Trophoblast cell (in vitro differentiated cells and primary cell): ENCODE results near the gene KANK2.

Experiments
- DNase-seq, 2 donors: peaks; one replicate each; pipeline ENCODE4 v3.0.0-alpha.2; 2016
- H2AFZ ChIP-seq: 2 replicates; pipeline ENCODE4 v1.6.1; 2013; ENCODE audit warnings: low read length, moderate library complexity, mild to moderate bottlenecking; ENCODE audit not compliant: insufficient read depth, poor library complexity
- H2AK5ac ChIP-seq: 2 replicates; pipeline ENCODE4 v1.6.1; 2013; ENCODE audit warnings: mild to moderate bottlenecking, low read length
- H2BK120ac ChIP-seq: 2 replicates; pipeline ENCODE4 v1.6.1; 2013; ENCODE audit warnings: low read length, mild to moderate bottlenecking, moderate library complexity; ENCODE audit not compliant: insufficient read depth, poor library complexity
- H2BK12ac ChIP-seq: 2 replicates; pipeline ENCODE4 v1.6.1; 2013; ENCODE audit warnings: mild to moderate bottlenecking, low read length, moderate library complexity
- H2BK5ac ChIP-seq: 2 replicates; pipeline ENCODE4 v1.6.1; 2013; ENCODE audit warnings: low read length, low read depth, moderate library complexity, mild to moderate bottlenecking; ENCODE audit not compliant: poor library complexity
- H3K14ac ChIP-seq: 2 replicates; pipeline ENCODE4 v1.6.1; 2013; ENCODE audit warnings: mild to moderate bottlenecking, low read length
- H3K18ac ChIP-seq: 2 replicates; pipeline ENCODE4 v1.6.1; 2013; ENCODE audit warnings: mild to moderate bottlenecking, low read length
- H3K23ac ChIP-seq: 2 replicates; pipeline ENCODE4 v1.6.1; 2013; ENCODE audit warnings: low read length
- H3K27ac ChIP-seq: 2 replicates; pipeline ENCODE4 v1.5.1; 2013; ENCODE audit warnings: low read depth, mild to moderate bottlenecking, inconsistent platforms, low read length, moderate library complexity
- H3K27me3 ChIP-seq: 2 replicates; pipeline ENCODE4 v1.6.1; 2013; ENCODE audit warnings: inconsistent platforms, mild to moderate bottlenecking, low read length, moderate library complexity; ENCODE audit not compliant: insufficient read depth
- H3K36me3 ChIP-seq, 2 experiments: 1 replicate in 1 of 2; 2 replicates in 1 of 2; pipeline ENCODE4 v1.6.1; 2013; ENCODE audit warnings: low read length in 2 of 2, mild to moderate bottlenecking in 2 of 2, moderate library complexity in 1 of 2; ENCODE audit not compliant: insufficient read depth in 2 of 2, control insufficient read depth in 1 of 2
- H3K4ac ChIP-seq: 2 replicates; pipeline ENCODE4 v1.6.1; 2013; ENCODE audit warnings: low read depth, mild to moderate bottlenecking, low read length, moderate library complexity
- H3K4me1 ChIP-seq, 2 experiments: 1 replicate in 1 of 2; 2 replicates in 1 of 2; pipeline ENCODE4 v1.6.1; 2013; ENCODE audit warnings: low read length in 2 of 2, mild to moderate bottlenecking in 2 of 2, moderate library complexity in 1 of 2; ENCODE audit not compliant: insufficient read depth in 2 of 2, control insufficient read depth in 1 of 2
- H3K4me2 ChIP-seq: 2 replicates; pipeline ENCODE4 v1.6.1; 2013; ENCODE audit warnings: inconsistent platforms, mild to moderate bottlenecking, low read length, moderate library complexity
- H3K4me3 ChIP-seq: 2 replicates; pipeline ENCODE4 v1.5.1; 2013; ENCODE audit warnings: mild to moderate bottlenecking, low read depth, low read length, inconsistent platforms
- H3K79me1 ChIP-seq: one replicate; pipeline ENCODE4 v1.6.1; 2013; ENCODE audit warnings: low read length
- H3K79me2 ChIP-seq: 2 replicates; pipeline ENCODE4 v1.6.1; 2013; ENCODE audit warnings: low read length, mild to moderate bottlenecking; ENCODE audit not compliant: control insufficient read depth, insufficient read depth, poor library complexity
- H3K9ac ChIP-seq: 2 replicates; pipeline ENCODE4 v1.6.1; 2013; ENCODE audit warnings: mild to moderate bottlenecking, low read length
- H3K9me3 ChIP-seq: 2 replicates; pipeline ENCODE4 v1.6.1; 2013; ENCODE audit warnings: low read depth, mild to moderate bottlenecking, control low read depth, inconsistent platforms, low read length; ENCODE audit not compliant: insufficient read depth
- H4K12ac ChIP-seq: 2 replicates; pipeline ENCODE4 v1.6.1; 2013; ENCODE audit warnings: low read depth, mild to moderate bottlenecking, low read length, moderate library complexity
- H4K8ac ChIP-seq: 2 replicates; pipeline ENCODE4 v1.6.1; 2013; ENCODE audit warnings: low read depth, mild to moderate bottlenecking, low read length, moderate library complexity
- H4K91ac ChIP-seq: one replicate; pipeline ENCODE4 v1.6.1; 2013; ENCODE audit warnings: low read depth, mild to moderate bottlenecking, low read length, moderate library complexity
- WGBS: extraction: QIAGEN DNeasy Blood & Tissue Kit; methylation state at CpG from one replicate; pipeline ENCODE4 v1.1.7; 2013; ENCODE audit warnings: missing lambda C conversion rate; ENCODE audit not compliant: insufficient read length, insufficient coverage; ENCODE audit errors: extremely low coverage; 5-methylcytosine and 5-hydroxymethylcytosine counted together

Gene KANK2

DNA sequence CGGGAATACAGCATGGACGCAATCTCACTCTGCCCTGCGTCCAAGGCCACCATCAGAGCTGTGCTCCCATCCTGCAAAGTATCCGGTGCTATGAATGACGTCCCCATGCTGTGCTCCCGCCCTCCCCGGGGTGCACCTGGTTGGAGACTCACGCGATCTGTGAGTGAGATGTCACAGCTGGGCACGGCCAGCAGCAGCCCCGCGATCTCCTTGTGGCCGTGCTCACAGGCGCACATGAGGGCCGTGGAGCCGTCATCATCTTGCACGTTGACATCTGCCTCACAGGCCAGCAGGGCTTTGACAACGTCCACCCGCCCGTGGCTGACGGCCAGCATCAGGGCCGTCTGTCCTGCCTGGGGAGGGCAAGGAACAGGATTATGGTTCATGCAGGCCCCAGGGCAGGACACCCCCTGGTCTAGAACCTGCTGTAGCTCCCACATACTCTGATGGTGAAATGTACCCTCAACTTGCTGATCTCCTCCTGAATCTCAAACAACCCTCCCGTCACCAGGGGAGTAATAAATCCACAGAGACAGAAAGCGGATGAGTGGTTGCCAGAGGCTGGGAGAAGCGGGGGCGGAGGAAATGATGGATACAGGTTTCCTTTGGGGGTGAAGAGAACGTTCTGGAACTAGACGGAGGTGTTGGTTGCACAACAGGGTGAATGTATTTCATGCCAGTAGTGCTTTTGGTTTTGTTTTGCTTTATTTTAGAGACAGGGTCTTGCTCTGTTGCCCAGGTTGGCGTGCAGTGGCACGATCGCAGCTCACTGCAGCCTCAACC is 27.3 kb downstream of the KANK2 start:
- Histone ChIP-seq H4K91ac (no peak overlapping the region), H2BK12ac (no peak overlapping the region), H3K4ac (no peak overlapping the region), H3K9ac (no peak overlapping the region), H3K79me2 (no peaks in the 10 kb centered on the region), H2BK5ac (no peak overlapping the region), H3K14ac (no peak overlapping the region), H4K12ac (no peak overlapping the region), H3K27ac (no peak overlapping the region), H2AK5ac (no peak overlapping the region), H3K4me1 (no peaks in the 10 kb centered on the region), H3K27me3 (no peaks in the 10 kb centered on the region), H3K4me2 (no peak overlapping the region), H3K79me1 (no peaks in the 10 kb centered on the region), H3K18ac (no peak overlapping the region), H3K9me3 (peaks cover 4% of the 10 kb centered on the region), H4K8ac (no peak overlapping the region), H3K23ac (no peak overlapping the region), H3K36me3 (peaks cover 47 to 55% of the 10 kb centered on the region in 2 experiments), H2AFZ (no peak overlapping the region), H3K4me3 (no peak overlapping the region), H2BK120ac (no peak overlapping the region)
- no CpG with 5 or more reads among the region's 31 CpGs for WGBS
- DNase-seq, result no peak

DNA sequence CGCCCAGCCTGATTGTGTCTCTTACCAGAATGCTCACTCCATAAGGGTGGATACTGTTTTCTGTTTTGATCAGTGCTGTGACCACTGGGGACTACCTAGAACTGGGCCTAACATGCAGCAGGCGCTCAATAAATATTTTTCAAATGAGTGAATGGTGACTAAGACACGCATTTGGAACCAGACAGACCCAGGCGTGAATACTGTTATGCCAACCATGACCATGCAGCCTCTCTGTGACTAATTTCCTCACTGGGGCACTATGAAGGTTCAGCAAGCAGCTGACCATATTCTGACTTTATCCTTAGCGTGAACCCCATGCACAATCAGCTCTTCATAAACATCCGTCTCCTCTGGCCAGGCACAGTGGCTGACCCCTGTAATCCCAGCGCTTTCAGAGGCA is 28.8 kb downstream of the KANK2 start:
- no peak overlapping the region for H2BK12ac ChIP-seq
- H3K79me2 ChIP-seq, result no peaks in the 10 kb centered on the region
- H3K36me3 ChIP-seq, result peaks cover 36 to 47% of the 10 kb centered on the region in 2 experiments
- no peak overlapping the region for H3K4me3 ChIP-seq
- H2AK5ac ChIP-seq, result no peak overlapping the region
- H4K8ac ChIP-seq, result no peak overlapping the region
- DNase-seq, result peak; percentile 64 to 82
- H4K91ac ChIP-seq, result no peak overlapping the region
- no peak overlapping the region for H2BK120ac ChIP-seq
- no peak overlapping the region for H3K4ac ChIP-seq
- H3K23ac ChIP-seq, result no peak overlapping the region
- no peak overlapping the region for H2BK5ac ChIP-seq
- no peak overlapping the region for H3K14ac ChIP-seq
- H3K9ac ChIP-seq, result no peak overlapping the region
- WGBS, result no CpG with 5 or more reads among the region's 7 CpGs
- H3K18ac ChIP-seq, result no peak overlapping the region
- no peak overlapping the region for H3K4me2 ChIP-seq
- H3K9me3 ChIP-seq, result peaks cover 2% of the 10 kb centered on the region
- no peaks in the 10 kb centered on the region for H3K79me1 ChIP-seq
- H2AFZ ChIP-seq, result no peak overlapping the region
- no peak overlapping the region for H4K12ac ChIP-seq
- H3K4me1 ChIP-seq, result no peaks in the 10 kb centered on the region
- no peak overlapping the region for H3K27ac ChIP-seq
- no peaks in the 10 kb centered on the region for H3K27me3 ChIP-seq

DNA sequence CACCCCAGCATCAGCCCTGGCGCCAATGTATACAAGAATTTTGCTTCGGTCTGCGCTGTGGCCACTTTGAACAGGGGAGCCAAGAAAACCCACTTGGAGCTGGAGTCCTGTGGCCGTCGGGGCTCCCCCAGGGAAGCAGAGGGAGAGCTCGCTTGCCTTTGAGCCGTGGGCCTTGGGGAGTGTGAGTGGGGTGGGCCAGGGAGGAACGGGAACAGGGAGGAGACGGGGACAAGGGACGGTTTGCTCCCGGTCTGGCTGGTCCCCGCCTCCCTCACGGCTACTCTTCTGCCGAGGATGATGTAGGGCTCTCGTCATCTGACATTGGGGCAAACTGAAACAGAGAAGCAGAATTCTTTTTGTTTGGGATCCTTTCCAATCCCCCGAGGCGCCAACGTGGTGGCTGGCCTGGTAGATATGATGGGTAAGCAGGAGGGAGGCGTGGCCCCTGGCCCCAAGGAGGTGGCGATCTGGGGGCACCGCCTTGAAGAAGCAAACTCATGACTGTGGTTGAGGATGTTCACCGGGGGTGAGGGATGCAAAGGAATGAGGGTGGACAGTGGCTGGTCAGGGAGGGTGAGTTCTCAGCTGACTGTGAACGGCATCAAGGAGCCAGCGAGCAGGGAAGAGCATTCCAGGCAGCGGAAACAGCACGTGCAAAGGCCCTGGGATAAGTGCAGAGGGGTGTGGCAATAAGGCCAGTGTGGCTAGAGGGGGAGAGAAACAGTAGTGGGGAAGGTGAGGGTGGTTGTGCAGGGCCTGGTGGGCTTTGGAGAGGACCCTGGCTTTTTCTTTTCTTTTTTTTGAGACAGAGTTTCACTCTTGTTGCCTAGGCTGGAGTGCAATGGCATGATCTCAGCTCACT is 30.8 kb downstream of the KANK2 start:
- Histone ChIP-seq H2AFZ (no peak overlapping the region), H3K4me2 (no peak overlapping the region), H3K9me3 (peaks cover 2% of the 10 kb centered on the region), H3K18ac (no peak overlapping the region), H3K4me1 (no peaks in the 10 kb centered on the region), H4K12ac (no peak overlapping the region), H3K79me1 (no peaks in the 10 kb centered on the region), H4K91ac (no peak overlapping the region), H3K36me3 (peaks cover 23 to 34% of the 10 kb centered on the region in 2 experiments), H3K23ac (no peak overlapping the region), H3K9ac (no peak overlapping the region), H3K4ac (no peak overlapping the region), H3K27me3 (no peaks in the 10 kb centered on the region), H3K79me2 (no peaks in the 10 kb centered on the region), H3K4me3 (no peak overlapping the region), H2BK120ac (no peak overlapping the region), H4K8ac (no peak overlapping the region), H3K27ac (no peak overlapping the region), H2BK12ac (no peak overlapping the region), H2AK5ac (no peak overlapping the region), H3K14ac (no peak overlapping the region), H2BK5ac (no peak overlapping the region)
- WGBS, result no CpG with 5 or more reads among the region's 26 CpGs
- no peak for DNase-seq

DNA sequence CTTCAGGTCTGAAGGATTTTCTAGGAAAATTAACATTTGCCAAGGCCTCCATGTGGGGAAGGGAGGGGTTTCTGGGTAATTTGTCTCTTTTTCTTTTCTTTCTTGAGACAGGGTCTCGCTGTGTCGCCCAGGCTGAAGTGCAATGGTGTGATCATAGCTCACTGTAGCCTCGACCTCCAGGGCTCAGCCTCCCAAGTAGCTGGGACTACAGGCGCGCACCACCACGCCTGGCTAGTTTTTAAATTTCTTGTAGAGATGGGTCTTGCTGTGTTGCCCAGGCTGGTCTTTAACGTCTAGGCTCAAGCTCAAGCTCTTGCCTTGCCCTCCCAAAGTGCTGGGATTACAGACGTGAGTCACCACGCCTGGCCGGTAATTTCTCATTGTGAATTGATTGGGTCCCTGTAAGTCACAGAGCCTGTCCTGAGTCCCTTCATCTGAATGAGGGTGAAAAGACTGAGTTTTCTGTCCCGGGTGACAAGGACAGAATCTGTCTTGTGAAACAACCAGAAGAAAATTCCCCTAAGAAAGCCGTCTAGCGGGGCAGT is 31.8 kb downstream of the KANK2 start:
- Histone ChIP-seq H3K9ac (no peak overlapping the region), H3K4ac (no peak overlapping the region), H3K23ac (no peak overlapping the region), H3K9me3 (peaks cover 2% of the 10 kb centered on the region), H2BK5ac (no peak overlapping the region), H3K27me3 (no peaks in the 10 kb centered on the region), H3K36me3 (peaks cover 23 to 31% of the 10 kb centered on the region in 2 experiments), H3K79me2 (no peaks in the 10 kb centered on the region), H3K27ac (no peak overlapping the region), H3K4me2 (no peak overlapping the region), H4K8ac (no peak overlapping the region), H3K4me1 (no peaks in the 10 kb centered on the region), H3K4me3 (no peak overlapping the region), H2AFZ (no peak overlapping the region), H4K12ac (no peak overlapping the region), H4K91ac (no peak overlapping the region), H3K18ac (no peak overlapping the region), H3K79me1 (no peaks in the 10 kb centered on the region), H2AK5ac (no peak overlapping the region), H2BK120ac (no peak overlapping the region), H3K14ac (no peak overlapping the region), H2BK12ac (no peak overlapping the region)
- DNase-seq, result no peak
- WGBS, result no CpG with 5 or more reads among the region's 13 CpGs
